Caco-2 (cell line): Measurements from ENCODE around the gene FN1. TPM values are rescaled to one million over a fixed set of nuclear protein-coding genes. Genes with fewer than 3 reads are reported as not detected.

ENCODE experiments used
- BruUV-seq: library from RNA; stranded (reverse); fragments of 400-500 nt; replicated peaks from 2 replicates; lab custom pipeline; 2021; lab: Mats Ljungman, UMichigan
- CTCF ChIA-PET: fragments of 300-600 bp; sonication (Branson Sonifier 250); formaldehyde crosslinking; loops from one replicate; lab custom pipeline; 2022; ENCODE audit warnings: antibody characterized with exemption; lab: Charles Lee
- POLR2A ChIA-PET: fragments of 300-600 bp; sonication (Branson Sonifier 250); formaldehyde crosslinking; loops from one replicate; lab custom pipeline; 2022; ENCODE audit warnings: antibody characterized with exemption; lab: Charles Lee
- DNase-seq, 2 experiments: peaks; one replicate each; pipeline versions ENCODE4 v3.0.0 to v3.0.0-alpha.2; 2020 to 2022
- H3K27me3 ChIP-seq: replicated peaks from 2 replicates; pipeline ENCODE4 v1.6.0; 2011; ENCODE audit warnings: low read length; ENCODE audit not compliant: control insufficient read depth, insufficient read depth
- H3K36me3 ChIP-seq: 2 replicates; pipeline ENCODE4 v1.5.1; 2011; ENCODE audit warnings: low read length; ENCODE audit not compliant: control insufficient read depth, insufficient read depth
- H3K4me1 ChIP-seq: fragments of 250-450 bp; sonication (Bioruptor Pico); 2 replicates; pipeline ENCODE4 v1.5.1; 2020; ENCODE audit warnings: mild to moderate bottlenecking
- H3K4me3 ChIP-seq: 2 replicates; pipeline ENCODE4 v1.5.1; 2011; ENCODE audit warnings: low read depth, mild to moderate bottlenecking, control low read depth, low read length
- H3K9me3 ChIP-seq: fragments of 250-450 bp; sonication (Bioruptor Pico); 2 replicates; pipeline ENCODE4 v1.5.1; 2020; ENCODE audit warnings: mild to moderate bottlenecking, moderate library complexity
- H3K27ac Mint-ChIP-seq: one replicate; pipeline ENCODE4 v1.8.0; 2022; ENCODE audit warnings: mixed read lengths; ENCODE audit not compliant: unreplicated experiment
- H3K27me3 Mint-ChIP-seq: one replicate; pipeline ENCODE4 v1.8.0; 2022; ENCODE audit warnings: mixed read lengths; ENCODE audit not compliant: insufficient read depth, unreplicated experiment
- H3K36me3 Mint-ChIP-seq: one replicate; pipeline ENCODE4 v1.8.0; 2022; ENCODE audit warnings: mild to moderate bottlenecking, mixed read lengths; ENCODE audit not compliant: insufficient read depth, unreplicated experiment
- H3K4me1 Mint-ChIP-seq: one replicate; pipeline ENCODE4 v1.8.0; 2022; ENCODE audit warnings: low read depth, mixed read lengths; ENCODE audit not compliant: unreplicated experiment
- H3K4me3 Mint-ChIP-seq: one replicate; pipeline ENCODE4 v1.8.0; 2022; ENCODE audit warnings: mild to moderate bottlenecking, moderate library complexity, mixed read lengths; ENCODE audit not compliant: unreplicated experiment
- H3K9me3 Mint-ChIP-seq: one replicate; pipeline ENCODE4 v1.8.0; 2022; ENCODE audit warnings: mixed read lengths; ENCODE audit not compliant: unreplicated experiment
- intact Hi-C: fragments of 100-400 bp; cut with micrococcal nuclease; formaldehyde crosslinking; loops from one replicate; pipeline ENCODE4 v1.10.0; 2022; ENCODE audit not compliant: unreplicated experiment
- total RNA-seq: library from RNA; stranded (reverse); gene quantifications from 2 replicates; pipeline ENCODE4 v1.2.3, GENCODE V29; 2022
- TF ChIP-seq, protein P1 (sequence below), 2 experiments: fragments of 200-600 bp in 1 of 2; IDR thresholded peaks; 1 replicate in 1 of 2; 2 replicates in 1 of 2; pipeline versions ENCODE4 v1.5.1 to v1.8.0; 2011 to 2022; ENCODE audit warnings: antibody characterized with exemption in 1 of 2, control low read depth in 1 of 2, inconsistent platforms in 1 of 2, low read depth in 1 of 2, low read length in 1 of 2, mild to moderate bottlenecking in 1 of 2, moderate library complexity in 1 of 2; ENCODE audit not compliant: insufficient read depth in 1 of 2, severe bottlenecking in 1 of 2, unreplicated experiment in 1 of 2

Gene FN1
- total RNA-seq, 1 experiment from 2014 or later = 3,805 TPM

- Mint-ChIP-seq H3K27me3 (no peaks in the 10 kb centered on the region), H3K36me3 (peaks cover 100% of the 10 kb centered on the region), H3K27ac (peak overlapping the region; percentile 65), H3K4me1 (peaks cover 4% of the 10 kb centered on the region), H3K9me3 (no peaks in the 10 kb centered on the region), H3K4me3 (no peak overlapping the region)
- Histone ChIP-seq H3K9me3 (no peaks in the 10 kb centered on the region), H3K4me1 (no peaks in the 10 kb centered on the region), H3K4me3 (no peak overlapping the region), H3K36me3 (peaks cover 13% of the 10 kb centered on the region), H3K27me3 (no peaks in the 10 kb centered on the region)
- BruUV-seq = no TSS peak
- intact Hi-C loops = no loop called here
- ChIA-PET POLR2A (no interaction called here), CTCF (no interaction called here)
- TF ChIP-seq, protein P1, sequence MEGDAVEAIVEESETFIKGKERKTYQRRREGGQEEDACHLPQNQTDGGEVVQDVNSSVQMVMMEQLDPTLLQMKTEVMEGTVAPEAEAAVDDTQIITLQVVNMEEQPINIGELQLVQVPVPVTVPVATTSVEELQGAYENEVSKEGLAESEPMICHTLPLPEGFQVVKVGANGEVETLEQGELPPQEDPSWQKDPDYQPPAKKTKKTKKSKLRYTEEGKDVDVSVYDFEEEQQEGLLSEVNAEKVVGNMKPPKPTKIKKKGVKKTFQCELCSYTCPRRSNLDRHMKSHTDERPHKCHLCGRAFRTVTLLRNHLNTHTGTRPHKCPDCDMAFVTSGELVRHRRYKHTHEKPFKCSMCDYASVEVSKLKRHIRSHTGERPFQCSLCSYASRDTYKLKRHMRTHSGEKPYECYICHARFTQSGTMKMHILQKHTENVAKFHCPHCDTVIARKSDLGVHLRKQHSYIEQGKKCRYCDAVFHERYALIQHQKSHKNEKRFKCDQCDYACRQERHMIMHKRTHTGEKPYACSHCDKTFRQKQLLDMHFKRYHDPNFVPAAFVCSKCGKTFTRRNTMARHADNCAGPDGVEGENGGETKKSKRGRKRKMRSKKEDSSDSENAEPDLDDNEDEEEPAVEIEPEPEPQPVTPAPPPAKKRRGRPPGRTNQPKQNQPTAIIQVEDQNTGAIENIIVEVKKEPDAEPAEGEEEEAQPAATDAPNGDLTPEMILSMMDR (IDR thresholded peaks at IDR 0.05; ENCODE audit: insufficient read depth in 1 of 2, low read depth in 1 of 2, low read length in 1 of 2, severe bottlenecking in 1 of 2, unreplicated experiment in 1 of 2) = no peak
- DNase-seq = no peak
These were observed 60.4 kb downstream of the FN1 start for GRCh38 chr2:215375467-215375830.

DNA sequence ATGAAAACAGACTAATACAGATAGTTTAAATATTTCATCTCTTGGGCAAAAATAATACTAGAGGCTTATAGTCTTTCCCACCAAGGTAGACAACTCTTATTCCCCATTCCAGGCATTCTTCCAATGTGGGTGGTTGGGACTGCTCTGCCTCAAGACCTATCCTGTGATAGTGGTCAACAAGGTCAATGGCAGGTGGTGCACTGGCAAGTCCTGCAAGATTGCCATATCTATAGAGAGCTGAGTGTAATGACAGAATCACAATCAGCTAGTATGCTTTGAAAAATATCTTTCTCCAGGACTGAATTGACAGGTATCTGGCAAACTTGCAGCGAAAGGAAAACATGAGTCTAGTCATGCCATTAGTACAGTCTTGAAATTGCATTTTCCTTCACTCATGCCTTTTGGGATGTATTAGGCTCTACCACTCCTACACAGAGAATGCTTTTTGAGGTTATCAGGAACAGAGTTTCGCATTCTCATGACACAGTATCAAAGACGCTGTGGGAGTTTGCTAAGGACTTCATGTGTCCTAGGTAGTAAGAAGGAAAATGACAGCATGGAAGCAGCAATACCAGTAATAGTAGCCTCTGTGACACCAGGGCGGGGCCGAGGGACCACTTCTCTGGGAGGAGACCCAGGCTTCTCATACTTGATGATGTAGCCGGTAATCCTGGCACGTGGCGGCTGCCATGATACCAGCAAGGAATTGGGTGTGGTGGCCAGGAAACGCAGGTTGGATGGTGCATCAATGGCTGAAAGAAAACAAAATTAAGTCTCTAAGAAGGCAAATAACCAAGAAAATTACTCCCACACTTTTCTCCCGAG, 61.0 kb downstream of the FN1 start:
- H3K4me1 ChIP-seq = no peaks in the 10 kb centered on the region
- H3K9me3 Mint-ChIP-seq = no peaks in the 10 kb centered on the region
- TF ChIP-seq, protein P1 (IDR thresholded peaks at IDR 0.05; ENCODE audit: insufficient read depth in 1 of 2, low read depth in 1 of 2, low read length in 1 of 2, severe bottlenecking in 1 of 2, unreplicated experiment in 1 of 2) = no peak
- peaks cover 14% of the 10 kb centered on the region for H3K36me3 ChIP-seq
- ChIA-PET CTCF (no interaction called here), POLR2A (no interaction called here)
- no peak for DNase-seq
- no peaks in the 10 kb centered on the region for H3K9me3 ChIP-seq
- H3K27me3 Mint-ChIP-seq = no peaks in the 10 kb centered on the region
- H3K4me3 Mint-ChIP-seq = no peak overlapping the region
- no peaks in the 10 kb centered on the region for H3K27me3 ChIP-seq
- H3K4me1 Mint-ChIP-seq = peaks cover 9% of the 10 kb centered on the region
- H3K27ac Mint-ChIP-seq = peak overlapping the region; percentile 65
- no TSS peak for BruUV-seq
- H3K4me3 ChIP-seq = no peak overlapping the region
- peaks cover 100% of the 10 kb centered on the region for H3K36me3 Mint-ChIP-seq
- intact Hi-C loops = no loop called here

GRCh38 chr2:215374002-215374401, 61.9 kb downstream of the FN1 start:
- H3K4me3 Mint-ChIP-seq = no peak overlapping the region
- Histone ChIP-seq H3K36me3 (peaks cover 14% of the 10 kb centered on the region), H3K27me3 (no peaks in the 10 kb centered on the region), H3K9me3 (no peaks in the 10 kb centered on the region), H3K4me3 (no peak overlapping the region), H3K4me1 (no peaks in the 10 kb centered on the region)
- peaks cover 9% of the 10 kb centered on the region for H3K4me1 Mint-ChIP-seq
- intact Hi-C loops = no loop called here
- H3K27ac Mint-ChIP-seq = peak overlapping the region; percentile 65
- no peaks in the 10 kb centered on the region for H3K9me3 Mint-ChIP-seq
- no peak for DNase-seq
- ChIA-PET POLR2A (no interaction called here), CTCF (no interaction called here)
- no peaks in the 10 kb centered on the region for H3K27me3 Mint-ChIP-seq
- TF ChIP-seq, protein P1 (IDR thresholded peaks at IDR 0.05; ENCODE audit: insufficient read depth in 1 of 2, low read depth in 1 of 2, low read length in 1 of 2, severe bottlenecking in 1 of 2, unreplicated experiment in 1 of 2) = no peak
- BruUV-seq = no TSS peak
- H3K36me3 Mint-ChIP-seq = peaks cover 100% of the 10 kb centered on the region
